Posterior vena cava (tissue), 2 donors: ENCODE results near the gene ZKSCAN7. TPM values are rescaled to one million over a fixed set of nuclear protein-coding genes. Genes with fewer than 3 reads are reported as not detected.
"Not testable (repeated sequence)": the region's sequence is repeated elsewhere in the genome, so short reads cannot be mapped to it uniquely, and the experiment has no call there.

Experiments used
- DNase-seq: peaks from one replicate; pipeline ENCODE4 v3.0.0-alpha.2; 2020; ENCODE audit warnings: low spot score
- intact Hi-C, 2 donors: fragments of 100-400 bp; cut with DNase I; formaldehyde crosslinking; loops; one replicate each; pipeline versions ENCODE4 v1.14.1 to v1.14.2; 2022 to 2023
- long read RNA-seq, 2 donors: library from polyadenylated mRNA; unstranded; transcript quantifications; one replicate each; pipeline ENCODE4 v2.0.0, GENCODE V29; 2020 to 2021
- total RNA-seq, 2 donors: library from RNA; stranded (reverse); fragmentation: NEBNext Ultra II Directional; extraction: Animal tissue kit (Norgen Biotek cat#: 25700); gene quantifications; one replicate each; pipeline ENCODE4 v1.2.1, GENCODE V29; 2021
- donor health status: DM: yes; HTN: yes; CAD: no.
- donor health status: DM: yes; HTN: yes; CAD: no.

ZKSCAN7 gene
- 1 to 10 TPM; 2.3 to 3.9 TPM for total RNA-seq
- long read RNA-seq, donor 1, partial matches to known transcripts, result 0 of 1 reads
- long read RNA-seq, donor 1, other reads (novel, unspliced or antisense), result 1 of 1 reads
- long read RNA-seq, donor 2, partial matches to known transcripts, result 0 of 2 reads
- long read RNA-seq, donor 2, other reads (novel, unspliced or antisense), result 2 of 2 reads

- peak; percentile 86 for DNase-seq
- intact Hi-C loops, result loop anchor here in 1 of 2 donors (10.0 kb wide), 1 partner anchor 70 kb away; the partner anchor contains the start of gene ZNF197
Observed at GRCh38 chr3:44554626-44555592, at the start of gene ZKSCAN7. TSS of gene ZKSCAN7 (plus strand) at chr3:44555193. CDS start at chr3:44557048, 1,855 bp downstream.

- intact Hi-C loops, result no loop called here
- no peak for DNase-seq
Observed at GRCh38 chr3:44506556-44506955, 48.4 kb upstream of the ZKSCAN7 start.

- no peak for DNase-seq
- intact Hi-C loops, result no loop called here
Observed at GRCh38 chr3:44506961-44507360, 48.0 kb upstream of the ZKSCAN7 start.

GRCh38 chr3:44509393-44509921 lies 45.5 kb upstream of the ZKSCAN7 start:
- DNase-seq, result no peak
- intact Hi-C loops, result no loop called here

- no peak for DNase-seq
- intact Hi-C loops, result no loop called here
Observed at GRCh38 chr3:44510000-44510368, 45.0 kb upstream of the ZKSCAN7 start.

- intact Hi-C loops, result no loop called here
- no peak for DNase-seq
Observed at GRCh38 chr3:44511238-44511566, 43.8 kb upstream of the ZKSCAN7 start.

GRCh38 chr3:44513513-44513912 lies 41.5 kb upstream of the ZKSCAN7 start:
- intact Hi-C loops, result no loop called here
- no peak for DNase-seq

- DNase-seq, result no peak
- intact Hi-C loops, result no loop called here
Observed at GRCh38 chr3:44516230-44516629, 38.8 kb upstream of the ZKSCAN7 start.

- no peak for DNase-seq
- intact Hi-C loops, result no loop called here
Observed at GRCh38 chr3:44518782-44519156, 36.2 kb upstream of the ZKSCAN7 start.

GRCh38 chr3:44521721-44522120 lies 33.3 kb upstream of the ZKSCAN7 start:
- intact Hi-C loops, result no loop called here

GRCh38 chr3:44522494-44522933 lies 32.5 kb upstream of the ZKSCAN7 start:
- intact Hi-C loops, result no loop called here
- no peak for DNase-seq

More at GRCh38 chr3:44521721-44522120, 33.3 kb upstream of the ZKSCAN7 start:
- no peak for DNase-seq

GRCh38 chr3:44525060-44525459 lies 29.9 kb upstream of the ZKSCAN7 start:
- DNase-seq, result no peak
- intact Hi-C loops, result no loop called here

- no peak for DNase-seq
- intact Hi-C loops, result loop anchor here in 1 of 2 donors (5.0 kb wide), 1 partner anchor 387 kb away; no protein-coding TSS in a partner anchor
Observed at GRCh38 chr3:44529927-44530326, 25.1 kb upstream of the ZKSCAN7 start.

- intact Hi-C loops, result loop anchor here in 1 of 2 donors (5.0 kb wide), 1 partner anchor 386 kb away; no protein-coding TSS in a partner anchor
Observed at GRCh38 chr3:44530911-44531310, 24.1 kb upstream of the ZKSCAN7 start.

GRCh38 chr3:44534659-44535058 lies 20.3 kb upstream of the ZKSCAN7 start:
- intact Hi-C loops, result loop anchor here in 1 of 2 donors (5.0 kb wide), 1 partner anchor 383 kb away; no protein-coding TSS in a partner anchor
- DNase-seq, result not testable (repeated sequence)

More at GRCh38 chr3:44530911-44531310, 24.1 kb upstream of the ZKSCAN7 start:
- DNase-seq, result no peak

GRCh38 chr3:44535364-44535763 lies 19.6 kb upstream of the ZKSCAN7 start:
- intact Hi-C loops, result no loop called here

GRCh38 chr3:44544811-44545210 lies 10.2 kb upstream of the ZKSCAN7 start:
- intact Hi-C loops, DNase-seq: not testable (repeated sequence)

More at GRCh38 chr3:44535364-44535763, 19.6 kb upstream of the ZKSCAN7 start:
- no peak for DNase-seq

- intact Hi-C loops, result loop anchor here in 1 of 2 donors (10.0 kb wide), 1 partner anchor 69 kb away; the partner anchor contains the start of gene ZNF197
- no peak for DNase-seq
Observed at GRCh38 chr3:44555723-44556122, 730 bp downstream of the ZKSCAN7 start.

GRCh38 chr3:44557074-44557473 lies 2.1 kb downstream of the ZKSCAN7 start:
- intact Hi-C loops, result loop anchor here in 1 of 2 donors (10.0 kb wide), 1 partner anchor 68 kb away; the partner anchor contains the start of gene ZNF197

GRCh38 chr3:44561076-44561475 lies 6.1 kb downstream of the ZKSCAN7 start:
- no peak for DNase-seq
- intact Hi-C loops, result no loop called here

More at GRCh38 chr3:44557074-44557473, 2.1 kb downstream of the ZKSCAN7 start:
- DNase-seq, result no peak
